HG03565 (cell line): ENCODE measurements around the gene STX4.
"Not testable (repeated sequence)": the region's sequence is repeated elsewhere in the genome, so short reads cannot be mapped to it uniquely, and the experiment has no call there.

Experiments
- ATAC-seq: cut with Tn5 transposase; IDR thresholded peaks from one replicate; pipeline ENCODE4 v1.9.1; 2021; ENCODE audit warnings: mild to moderate bottlenecking, moderate library complexity; ENCODE audit not compliant: unreplicated experiment

The STX4 gene

GRCh38 chr16:30997725-30998711 is 35.3 kb upstream of the STX4 start:
- no peak for ATAC-seq

- no peak for ATAC-seq
Measured at GRCh38 chr16:30998852-30999761, 34.3 kb upstream of the STX4 start.

- ATAC-seq: no peak
Measured at GRCh38 chr16:31000671-31001382, 32.5 kb upstream of the STX4 start.

GRCh38 chr16:31001507-31002249 is 31.7 kb upstream of the STX4 start:
- no peak for ATAC-seq

- no peak for ATAC-seq
Measured at GRCh38 chr16:31002250-31002700, 31.1 kb upstream of the STX4 start.

- ATAC-seq: no peak
Measured at GRCh38 chr16:31002862-31003341, 30.5 kb upstream of the STX4 start.

- ATAC-seq: no peak
Measured at GRCh38 chr16:31003744-31004143, 29.6 kb upstream of the STX4 start.

GRCh38 chr16:31004658-31005057 is 28.7 kb upstream of the STX4 start:
- ATAC-seq: no peak

GRCh38 chr16:31005350-31006085 is 27.8 kb upstream of the STX4 start:
- ATAC-seq: no peak

GRCh38 chr16:31006086-31006385 is 27.3 kb upstream of the STX4 start:
- ATAC-seq: no peak

- ATAC-seq: no peak
Measured at GRCh38 chr16:31006589-31006988, 26.8 kb upstream of the STX4 start.

GRCh38 chr16:31007684-31008083 is 25.7 kb upstream of the STX4 start:
- ATAC-seq: no peak

- no peak for ATAC-seq
Measured at GRCh38 chr16:31008149-31008548, 25.2 kb upstream of the STX4 start.

GRCh38 chr16:31008551-31008950 is 24.8 kb upstream of the STX4 start:
- ATAC-seq: no peak

GRCh38 chr16:31009120-31009519 is 24.2 kb upstream of the STX4 start:
- no peak for ATAC-seq

- ATAC-seq: no peak
Measured at GRCh38 chr16:31009894-31010584, 23.3 kb upstream of the STX4 start.

- no peak for ATAC-seq
Measured at GRCh38 chr16:31010585-31011325, 22.6 kb upstream of the STX4 start, which contains the start of gene STX1B. TSS of gene STX1B (minus strand) at chr16:31010638. CDS start at chr16:31010396, 242 bp downstream.

- not testable (repeated sequence) for ATAC-seq
Measured at GRCh38 chr16:31011815-31012214, 21.5 kb upstream of the STX4 start.
